ENCODE data around the gene ANKRD55. TPM values are rescaled to one million over a fixed set of nuclear protein-coding genes. Genes with fewer than 3 reads are reported as not detected.
"Not testable (repeated sequence)": the region's sequence is repeated elsewhere in the genome, so short reads cannot be mapped to it uniquely, and the experiment has no call there.

The ANKRD55 gene
- total RNA-seq, 1 donor from 2014 or later: 0.74 TPM

GRCh38 chr5:56215019-56215830 lies 17.9 kb downstream of the ANKRD55 start:
- Histone ChIP-seq H3K36me3 (no peaks in the 10 kb centered on the region), H3K9me3 (no peaks in the 10 kb centered on the region)
- intact Hi-C loops (cut with DNase I): no loop called here

GRCh38 chr5:56213886-56214535 lies 19.1 kb downstream of the ANKRD55 start:
- H3K27ac ChIP-seq; H3K27me3 ChIP-seq; intact Hi-C loops (cut with DNase I); DNase-seq (ENCODE audit: extremely low spot score in 2 of 2); H3K9me3 ChIP-seq; H3K4me3 ChIP-seq; H3K4me1 ChIP-seq; H3K36me3 ChIP-seq: not testable (repeated sequence)

More at GRCh38 chr5:56215019-56215830, 17.9 kb downstream of the ANKRD55 start:
- H3K4me1 ChIP-seq: no peaks in the 10 kb centered on the region
- H3K27ac ChIP-seq: no peak overlapping the region
- H3K4me3 ChIP-seq: no peak overlapping the region
- no peaks in the 10 kb centered on the region for H3K27me3 ChIP-seq
- no peak for DNase-seq (ENCODE audit: extremely low spot score in 2 of 2)
- no peak for TF ChIP-seq POLR2AphosphoS5 (IDR thresholded peaks at IDR 0.05; ENCODE audit: insufficient read depth in 1 of 2, low read depth in 1 of 2)
- TF ChIP-seq, protein P1, sequence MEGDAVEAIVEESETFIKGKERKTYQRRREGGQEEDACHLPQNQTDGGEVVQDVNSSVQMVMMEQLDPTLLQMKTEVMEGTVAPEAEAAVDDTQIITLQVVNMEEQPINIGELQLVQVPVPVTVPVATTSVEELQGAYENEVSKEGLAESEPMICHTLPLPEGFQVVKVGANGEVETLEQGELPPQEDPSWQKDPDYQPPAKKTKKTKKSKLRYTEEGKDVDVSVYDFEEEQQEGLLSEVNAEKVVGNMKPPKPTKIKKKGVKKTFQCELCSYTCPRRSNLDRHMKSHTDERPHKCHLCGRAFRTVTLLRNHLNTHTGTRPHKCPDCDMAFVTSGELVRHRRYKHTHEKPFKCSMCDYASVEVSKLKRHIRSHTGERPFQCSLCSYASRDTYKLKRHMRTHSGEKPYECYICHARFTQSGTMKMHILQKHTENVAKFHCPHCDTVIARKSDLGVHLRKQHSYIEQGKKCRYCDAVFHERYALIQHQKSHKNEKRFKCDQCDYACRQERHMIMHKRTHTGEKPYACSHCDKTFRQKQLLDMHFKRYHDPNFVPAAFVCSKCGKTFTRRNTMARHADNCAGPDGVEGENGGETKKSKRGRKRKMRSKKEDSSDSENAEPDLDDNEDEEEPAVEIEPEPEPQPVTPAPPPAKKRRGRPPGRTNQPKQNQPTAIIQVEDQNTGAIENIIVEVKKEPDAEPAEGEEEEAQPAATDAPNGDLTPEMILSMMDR (IDR thresholded peaks at IDR 0.05): no peak
- no peak for TF ChIP-seq POLR2A (IDR thresholded peaks at IDR 0.05)

DNA sequence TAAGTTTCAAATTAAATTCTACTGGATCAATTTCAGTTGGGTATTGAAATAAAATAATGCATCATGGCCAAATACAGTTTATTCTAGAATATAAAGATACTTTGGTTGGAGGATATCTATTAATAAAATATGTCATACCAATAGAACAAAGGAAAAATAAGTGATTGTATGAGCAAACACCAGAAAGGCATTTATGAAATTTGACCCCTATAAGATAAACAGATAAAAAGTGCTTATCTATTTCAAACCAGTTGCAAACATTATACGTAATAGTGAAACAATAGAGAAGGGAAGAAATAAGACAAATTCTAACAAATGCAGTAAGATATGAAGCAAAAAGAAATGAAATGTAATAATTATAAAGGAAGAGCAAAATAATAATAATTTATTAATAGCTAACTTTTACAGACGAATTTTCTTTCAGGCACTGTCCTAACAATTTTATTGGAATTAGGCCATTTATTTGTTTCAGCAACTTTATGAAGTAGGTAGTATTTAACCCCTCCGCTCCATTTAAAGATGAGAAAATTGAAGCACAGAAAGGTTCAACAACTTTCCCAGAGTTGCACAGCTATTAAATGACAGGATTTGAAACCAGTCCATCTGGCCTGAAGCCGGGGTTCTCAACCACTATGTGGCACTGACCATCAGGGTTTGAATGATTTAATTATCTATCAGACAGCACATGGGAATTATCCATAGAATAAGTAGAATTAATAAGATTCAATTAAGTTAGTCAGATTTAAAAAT lies 20.8 kb downstream of the ANKRD55 start:
- Histone ChIP-seq H3K27ac (no peak overlapping the region), H3K9me3 (no peaks in the 10 kb centered on the region), H3K36me3 (no peaks in the 10 kb centered on the region), H3K4me3 (no peak overlapping the region), H3K27me3 (no peaks in the 10 kb centered on the region), H3K4me1 (no peaks in the 10 kb centered on the region)
- intact Hi-C loops (cut with DNase I): no loop called here
- no peak for DNase-seq (ENCODE audit: extremely low spot score in 2 of 2)
- TF ChIP-seq POLR2A (IDR thresholded peaks at IDR 0.05) (no peak), POLR2AphosphoS5 (IDR thresholded peaks at IDR 0.05; ENCODE audit: insufficient read depth in 1 of 2, low read depth in 1 of 2) (no peak)
- TF ChIP-seq, protein P1 (IDR thresholded peaks at IDR 0.05): no peak

GRCh38 chr5:56211298-56211865 lies 21.7 kb downstream of the ANKRD55 start:
- Histone ChIP-seq H3K4me1 (no peaks in the 10 kb centered on the region), H3K27me3 (no peaks in the 10 kb centered on the region), H3K27ac (no peak overlapping the region), H3K9me3 (no peaks in the 10 kb centered on the region), H3K36me3 (no peaks in the 10 kb centered on the region), H3K4me3 (no peak overlapping the region)
- TF ChIP-seq POLR2AphosphoS5 (IDR thresholded peaks at IDR 0.05; ENCODE audit: insufficient read depth in 1 of 2, low read depth in 1 of 2): no peak
- no peak for TF ChIP-seq POLR2A (IDR thresholded peaks at IDR 0.05)
- TF ChIP-seq, protein P1 (IDR thresholded peaks at IDR 0.05): no peak
- DNase-seq (ENCODE audit: extremely low spot score in 2 of 2): no peak
- intact Hi-C loops (cut with DNase I): no loop called here

DNA sequence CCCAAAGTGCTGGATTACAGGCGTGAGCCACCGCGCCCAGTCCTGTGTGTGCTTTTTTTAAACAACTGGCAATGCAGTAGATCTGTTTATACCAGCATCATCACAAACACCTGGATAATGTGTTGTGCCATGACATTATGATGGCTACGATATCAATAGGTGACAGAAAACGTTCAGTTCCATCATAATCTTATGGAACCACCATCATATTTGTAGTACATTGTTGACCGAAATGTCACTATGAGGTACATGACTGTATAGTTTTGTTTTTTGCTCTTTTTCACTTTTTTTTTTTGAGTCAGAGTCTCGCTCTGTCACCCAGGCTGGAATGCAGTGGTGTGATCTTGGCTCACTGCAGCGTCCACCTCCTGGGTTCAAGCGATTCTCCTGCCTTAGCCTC lies 24.4 kb downstream of the ANKRD55 start:
- Histone ChIP-seq H3K9me3 (no peaks in the 10 kb centered on the region), H3K27me3 (no peaks in the 10 kb centered on the region), H3K36me3 (no peaks in the 10 kb centered on the region), H3K4me3 (no peak overlapping the region), H3K4me1 (no peaks in the 10 kb centered on the region), H3K27ac (no peak overlapping the region)
- intact Hi-C loops (cut with DNase I): loop anchor here (10.0 kb wide), 1 partner anchor 234 kb away; no protein-coding TSS in a partner anchor
- DNase-seq (ENCODE audit: extremely low spot score in 2 of 2): no peak
- TF ChIP-seq POLR2A (IDR thresholded peaks at IDR 0.05): no peak
- TF ChIP-seq, protein P1 (IDR thresholded peaks at IDR 0.05): no peak
- no peak for TF ChIP-seq POLR2AphosphoS5 (IDR thresholded peaks at IDR 0.05; ENCODE audit: insufficient read depth in 1 of 2, low read depth in 1 of 2)
